HG03095 (cell line): ENCODE measurements around the gene MMP15.
"Not testable (repeated sequence)": the region's sequence is repeated elsewhere in the genome, so short reads cannot be mapped to it uniquely, and the experiment has no call there.

Source experiments
- ATAC-seq: cut with Tn5 transposase; IDR thresholded peaks from one replicate; pipeline ENCODE4 v1.9.1; 2021; ENCODE audit warnings: moderate library complexity; ENCODE audit not compliant: unreplicated experiment

Gene MMP15

DNA sequence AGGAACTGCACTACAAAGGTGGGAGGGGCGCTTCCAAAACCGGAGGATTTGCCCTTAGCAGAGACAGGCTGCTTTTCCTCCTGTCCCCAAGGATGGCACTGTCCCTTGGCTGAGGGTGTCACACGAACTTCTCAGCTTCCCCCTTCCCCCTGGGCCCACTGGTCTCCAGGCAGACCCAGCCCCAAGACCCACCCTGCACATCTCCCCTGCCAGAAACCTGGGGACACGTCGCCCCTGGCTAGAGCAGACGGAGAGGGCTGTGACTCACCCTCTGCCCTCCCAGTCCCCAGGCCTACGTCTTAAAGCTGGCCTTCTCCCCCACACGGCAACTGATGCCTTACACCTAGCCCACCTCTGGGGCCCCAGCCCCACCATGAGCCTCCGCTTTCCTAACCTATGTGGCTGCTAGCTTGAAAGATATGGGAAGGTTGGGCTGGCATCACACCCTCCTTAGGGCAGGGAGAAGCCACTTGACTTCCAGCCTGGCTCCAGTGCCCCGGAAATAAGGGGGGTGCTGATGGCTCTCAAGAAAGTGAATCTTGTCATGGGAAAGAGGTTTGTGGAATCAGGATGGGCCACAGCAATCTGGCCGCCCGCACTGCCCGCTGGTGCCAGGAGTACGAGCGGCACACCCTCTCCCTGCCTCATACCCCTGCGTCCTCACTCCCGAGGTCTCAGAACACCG is 29.7 kb upstream of the MMP15 start:
- ATAC-seq, result no peak

DNA sequence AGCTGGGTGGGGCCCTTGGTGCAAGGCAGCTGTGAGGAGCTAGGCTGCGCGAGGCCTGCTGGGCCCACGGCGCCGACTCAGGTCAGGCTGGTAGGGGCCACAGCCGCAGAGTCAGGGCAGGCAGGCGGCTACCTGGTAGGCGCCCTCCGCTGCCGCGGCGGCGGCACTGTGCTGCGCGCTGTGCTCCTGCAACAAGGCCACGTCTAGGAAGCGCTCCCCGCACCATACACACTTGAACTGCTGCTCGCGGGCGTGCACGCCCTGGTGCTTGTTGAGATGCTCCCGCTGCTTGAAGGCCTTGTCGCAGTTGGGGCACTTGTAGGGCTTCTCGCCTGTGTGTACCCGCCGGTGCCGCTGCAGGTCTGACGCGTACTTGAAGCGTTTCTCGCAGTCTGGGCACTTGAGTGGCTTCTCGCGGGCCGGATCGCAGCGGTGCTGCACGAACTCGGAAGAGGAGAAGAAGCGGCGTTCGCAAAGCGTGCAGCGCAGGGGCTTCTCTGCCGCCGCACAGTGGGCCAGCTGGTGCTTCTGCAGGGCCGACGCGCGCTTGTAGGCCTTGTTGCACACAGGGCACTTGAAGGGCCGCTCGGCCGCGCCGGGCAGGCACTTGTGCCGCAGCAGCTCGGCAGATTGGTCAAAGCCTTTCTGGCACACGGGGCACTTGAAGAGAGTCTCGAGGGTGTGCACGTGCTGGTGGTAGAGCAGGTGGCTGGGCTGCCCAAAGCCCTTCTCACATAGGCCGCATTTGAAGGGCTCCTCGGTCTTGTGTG is 29.0 kb upstream of the MMP15 start:
- ATAC-seq, result no peak

DNA sequence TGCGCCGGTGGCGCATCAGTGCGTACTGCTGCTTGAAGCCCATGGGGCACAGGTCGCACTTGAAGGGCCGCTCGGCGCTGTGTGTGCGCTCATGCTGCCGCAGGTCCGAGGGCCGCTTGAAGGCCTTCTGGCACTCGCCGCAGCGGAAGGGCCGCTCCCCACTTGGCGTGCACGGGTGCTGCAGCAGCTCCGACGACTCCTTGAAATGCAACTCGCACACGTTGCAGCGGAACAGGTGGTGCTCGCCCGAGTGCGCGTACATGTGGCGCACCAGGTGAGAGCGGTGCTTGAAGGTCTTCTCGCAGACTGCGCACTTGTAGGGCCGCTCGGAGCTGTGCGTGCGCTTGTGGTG is 28.4 kb upstream of the MMP15 start:
- ATAC-seq, result no peak

GRCh38 chr16:57997528-57998265 is 27.9 kb upstream of the MMP15 start:
- no peak for ATAC-seq

- ATAC-seq, result no peak
These were observed 27.1 kb upstream of the MMP15 start for GRCh38 chr16:57998486-57998885.

DNA sequence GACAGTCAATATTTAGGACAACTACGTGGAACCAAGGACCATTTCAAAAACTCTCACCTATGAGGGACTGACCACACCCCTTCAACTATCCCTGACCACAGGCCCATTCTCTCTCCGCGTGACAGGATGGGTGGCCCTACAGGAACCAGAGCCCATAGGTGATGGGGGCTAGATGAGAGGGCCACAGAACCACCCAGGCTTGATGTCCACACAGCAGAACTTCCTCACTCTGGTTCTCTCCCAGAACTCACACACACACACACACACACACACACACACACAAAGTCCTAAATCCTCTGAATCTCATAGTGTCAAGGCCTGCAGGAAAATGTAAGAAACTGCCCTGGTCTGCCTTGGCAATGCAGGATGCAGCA is 26.6 kb upstream of the MMP15 start:
- no peak for ATAC-seq

GRCh38 chr16:57999366-57999970 is 26.1 kb upstream of the MMP15 start:
- no peak for ATAC-seq

DNA sequence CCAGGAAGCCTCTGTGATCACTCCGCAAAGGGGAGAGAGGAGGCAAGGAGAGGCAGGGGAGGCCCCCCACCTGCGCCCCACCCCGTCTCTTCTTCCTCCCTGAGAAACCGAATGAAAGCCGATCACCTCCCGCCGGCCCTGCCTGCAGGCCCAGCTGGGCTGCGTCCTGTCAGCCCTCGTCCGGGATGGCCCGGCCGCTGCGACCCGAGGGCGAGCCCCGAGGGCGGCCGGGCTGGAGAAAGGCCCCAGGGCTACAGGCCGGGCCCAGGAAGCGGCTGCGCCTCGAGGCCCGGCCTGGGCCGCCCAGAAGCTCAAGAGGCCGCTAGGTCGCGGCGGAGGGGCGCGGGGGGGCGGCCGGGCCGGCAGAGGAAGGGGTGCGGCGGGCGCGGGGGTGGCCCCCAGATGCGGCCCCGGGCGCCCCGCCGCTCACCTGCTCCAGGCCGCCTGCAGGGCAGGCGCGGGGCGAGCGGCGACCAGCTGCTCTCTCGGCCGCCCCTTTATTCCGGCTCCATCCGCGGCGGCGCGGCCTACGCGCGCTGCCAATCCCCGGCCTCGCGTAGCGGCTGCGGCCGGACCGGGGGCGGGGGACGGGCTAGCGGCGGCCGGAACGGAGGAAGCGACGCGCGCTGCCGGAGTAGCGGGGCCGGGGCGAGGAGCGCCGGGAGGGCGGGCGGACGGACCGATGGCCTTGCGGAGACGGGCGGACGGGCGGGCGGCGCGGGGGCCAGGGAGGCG is 25.4 kb upstream of the MMP15 start, which contains the start of gene ZNF319:
TSS of gene ZNF319 (minus strand) at position 702 of the 735 bp plus-strand sequence. CDS start 2,407 bp downstream, outside the sequence.
- peak; percentile 24 for ATAC-seq

GRCh38 chr16:58000706-58001676 is 24.6 kb upstream of the MMP15 start, which contains the start of gene USB1:
TSS of gene USB1 (plus strand) at chr16:58001407. CDS start at chr16:58001484, 77 bp downstream.
- ATAC-seq, result peak; percentile 72

DNA sequence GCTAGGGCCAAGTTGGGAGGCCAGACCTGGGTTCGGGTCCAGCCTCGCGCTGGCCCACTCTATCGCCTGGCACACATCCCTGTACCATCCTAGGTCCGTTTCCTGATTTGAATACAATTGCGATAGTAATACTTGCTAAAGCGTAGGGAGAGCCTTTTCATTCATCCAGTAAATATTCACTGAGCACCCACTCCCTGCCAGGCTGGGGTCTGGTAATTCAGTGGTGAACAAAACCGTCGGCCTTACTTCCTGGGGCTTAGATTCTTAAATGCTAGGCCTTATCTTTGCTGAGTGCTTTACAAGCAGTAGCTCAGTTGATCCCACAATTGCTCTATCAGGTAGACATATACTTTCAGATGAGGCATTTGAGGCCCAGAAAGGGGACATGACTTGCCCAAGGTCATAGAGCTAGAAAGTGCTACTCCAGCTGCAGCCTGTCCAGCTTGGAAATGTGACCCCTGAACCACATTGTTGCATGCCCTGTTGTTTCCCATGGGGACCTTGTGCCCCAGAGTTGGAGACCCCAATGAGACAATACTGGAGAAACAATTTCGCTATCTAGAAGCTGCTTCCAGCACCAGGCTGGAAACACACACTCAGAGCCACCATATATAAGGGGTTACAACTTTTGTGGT is 23.7 kb upstream of the MMP15 start:
- ATAC-seq, result no peak

GRCh38 chr16:58002416-58002800 is 23.1 kb upstream of the MMP15 start:
- ATAC-seq, result no peak

- no peak for ATAC-seq
These were observed 22.6 kb upstream of the MMP15 start for GRCh38 chr16:58002936-58003335.

GRCh38 chr16:58004736-58005135 is 20.8 kb upstream of the MMP15 start:
- not testable (repeated sequence) for ATAC-seq

GRCh38 chr16:58009856-58010416 is 15.6 kb upstream of the MMP15 start:
- no peak for ATAC-seq

GRCh38 chr16:58010886-58011285 is 14.7 kb upstream of the MMP15 start:
- ATAC-seq, result no peak

GRCh38 chr16:58011652-58012051 is 13.9 kb upstream of the MMP15 start:
- no peak for ATAC-seq

DNA sequence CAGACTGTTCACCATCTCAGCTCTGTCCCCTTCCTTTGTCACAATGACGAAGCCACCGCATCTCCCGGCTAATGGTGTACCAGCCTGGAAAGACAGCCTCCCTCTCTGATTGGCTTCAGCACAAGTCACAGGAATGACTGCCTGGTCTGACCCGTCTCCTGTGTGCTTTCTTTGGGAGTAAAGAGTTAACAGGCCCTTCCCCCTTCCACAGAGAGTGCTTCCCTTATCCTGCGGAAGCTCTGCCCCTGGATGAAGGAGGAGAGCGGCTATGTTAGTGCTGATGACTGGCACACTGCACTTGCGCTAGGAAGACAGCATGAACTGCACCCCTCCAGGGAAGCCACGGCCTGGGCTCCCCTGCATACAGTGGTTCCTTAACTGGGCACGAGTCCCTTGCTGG is 13.1 kb upstream of the MMP15 start:
- no peak for ATAC-seq

GRCh38 chr16:58013201-58013956 is 12.2 kb upstream of the MMP15 start:
- ATAC-seq, result no peak
